ENCODE results near the gene RTEL1.
A peak's percentile ranks its signal among the peaks of the same experiment; 100 is the strongest.

RTEL1 gene

GRCh38 chr20:63737695-63737944, 79.5 kb downstream of the RTEL1 start:
- POLR2A ChIA-PET, result interaction anchor here (1.3 to 1.8 kb wide), 2 partner anchors 30 to 127 kb away, joined by 4 read pairs; partner anchors contain the start of genes ARFRP1, TPD52L2 and ZGPAT
- CTCF ChIA-PET, result no interaction called here

GRCh38 chr20:63737945-63738686, 80.0 kb downstream of the RTEL1 start:
- no peak for TF ChIP-seq CTCF (IDR thresholded peaks at IDR 0.05; ENCODE audit: insufficient read depth, low read length, missing control alignments)
- POLR2A ChIA-PET, result interaction anchor here (0.6 kb wide), 1 partner anchor 214 kb away, joined by 3 read pairs; no protein-coding TSS in a partner anchor
- DNase-seq (ENCODE audit: low read depth, low spot score), result no peak
- CTCF ChIA-PET, result no interaction called here
- no peak overlapping the region for H3K4me3 ChIP-seq (ENCODE audit: low read depth, low read length)

More at GRCh38 chr20:63737695-63737944, 79.5 kb downstream of the RTEL1 start:
- no peak for DNase-seq (ENCODE audit: low read depth, low spot score)
- H3K4me3 ChIP-seq (ENCODE audit: low read depth, low read length), result no peak overlapping the region
- no peak for TF ChIP-seq CTCF (IDR thresholded peaks at IDR 0.05; ENCODE audit: insufficient read depth, low read length, missing control alignments)

GRCh38 chr20:63738687-63739129, 80.6 kb downstream of the RTEL1 start:
- POLR2A ChIA-PET, result interaction anchor here (1.0 kb wide), 1 partner anchor 80 kb away, joined by 3 read pairs; the partner anchor contains the start of gene RTEL1
- no peak for TF ChIP-seq CTCF (IDR thresholded peaks at IDR 0.05; ENCODE audit: insufficient read depth, low read length, missing control alignments)
- no peak overlapping the region for H3K4me3 ChIP-seq (ENCODE audit: low read depth, low read length)
- CTCF ChIA-PET, result no interaction called here
- no peak for DNase-seq (ENCODE audit: low read depth, low spot score)

- CTCF ChIA-PET, result no interaction called here
- TF ChIP-seq CTCF (IDR thresholded peaks at IDR 0.05; ENCODE audit: insufficient read depth, low read length, missing control alignments), result no peak
- no peak for DNase-seq (ENCODE audit: low read depth, low spot score)
Measured at GRCh38 chr20:63739130-63740069, 81.3 kb downstream of the RTEL1 start, which contains the start of gene SLC2A4RG. TSS of gene SLC2A4RG (plus strand) at chr20:63739776. CDS start at chr20:63739913, 137 bp downstream.

GRCh38 chr20:63740070-63740626, 82.0 kb downstream of the RTEL1 start:
- peak overlapping the region; percentile 75 for H3K4me3 ChIP-seq (ENCODE audit: low read depth, low read length)
- no peak for DNase-seq (ENCODE audit: low read depth, low spot score)
- CTCF ChIA-PET, result interaction anchor here (0.7 to 1.7 kb wide), 5 partner anchors 16 to 234 kb away, joined by 3 to 16 read pairs (median 4); partner anchors contain the start of gene TPD52L2
- POLR2A ChIA-PET, result interaction anchor here (1.2 to 2.3 kb wide), 4 partner anchors 33 to 125 kb away, joined by 4 to 14 read pairs (median 8); partner anchors contain the start of genes ARFRP1, GMEB2, TPD52L2 and ZGPAT
- TF ChIP-seq CTCF (IDR thresholded peaks at IDR 0.05; ENCODE audit: insufficient read depth, low read length, missing control alignments), result no peak

More at GRCh38 chr20:63739130-63740069, 81.3 kb downstream of the RTEL1 start, which contains the start of gene SLC2A4RG:
- H3K4me3 ChIP-seq (ENCODE audit: low read depth, low read length), result peak within 1 kb of the TSS; percentile 75
- POLR2A ChIA-PET, result interaction anchor here (0.6 to 1.0 kb wide), 2 partner anchors 81 to 150 kb away, joined by 3 read pairs; partner anchors contain the start of gene RTEL1

Data from AG04449 (cell line).